Left lung (tissue), 10 donors: ENCODE data around the gene CKB. TPM values are rescaled to one million over a fixed set of nuclear protein-coding genes. Genes with fewer than 3 reads are reported as not detected.
A peak's percentile ranks its signal among the peaks of the same experiment; 100 is the strongest.

Source experiments
- ATAC-seq: fragments of 200-7000 bp; cut with Tn5 transposase; one replicate; pipeline ENCODE4 v1.9.1; 2020; ENCODE audit warnings: moderate library complexity
- DNase-seq, 4 donors: peaks; one replicate each; pipeline ENCODE4 v3.0.0-alpha.2; 2013 to 2020
- H3K27ac ChIP-seq, 2 donors: fragments of 200-600 bp; sonication (generic) in 1 of 2; one replicate each; pipeline versions ENCODE4 v1.5.0 to v1.8.0; 2020 to 2021
- H3K27me3 ChIP-seq, 2 donors: fragments of 200-600 bp; sonication (generic) in 1 of 2; one replicate each; pipeline versions ENCODE4 v1.5.0 to v1.8.0; 2020 to 2021
- H3K36me3 ChIP-seq, 2 donors: fragments of 200-600 bp; sonication (generic) in 1 of 2; one replicate each; pipeline versions ENCODE4 v1.5.0 to v1.8.0; 2020 to 2021
- H3K4me1 ChIP-seq, 2 donors: fragments of 200-600 bp; one replicate each; pipeline ENCODE4 v1.8.0; 2021
- H3K4me3 ChIP-seq, 2 donors: fragments of 200-600 bp; sonication (generic) in 1 of 2; one replicate each; pipeline versions ENCODE4 v1.5.0 to v1.8.0; 2020 to 2021; ENCODE audit warnings: mild to moderate bottlenecking in 1 of 2
- H3K9me3 ChIP-seq, 2 donors: fragments of 200-600 bp; sonication (generic) in 1 of 2; one replicate each; pipeline versions ENCODE4 v1.5.0 to v1.8.0; 2020 to 2021
- intact Hi-C, 2 donors: fragments of 100-400 bp; cut with DNase I; formaldehyde crosslinking; loops; one replicate each; pipeline versions ENCODE4 v1.11.2 to v1.14.2; 2022
- polyA plus RNA-seq, 6 donors: library from polyadenylated mRNA; unstranded; fragments of 120-200 nt; gene quantifications; one replicate each; pipeline ENCODE4 v1.2.1, GENCODE V29; 2013; ENCODE audit not compliant: insufficient read length in 6 of 6
- total RNA-seq, 2 donors: library from RNA; stranded (reverse); fragmentation: NEBNext Ultra II Directional; extraction: Animal tissue kit (Norgen Biotek cat#: 25700); gene quantifications; one replicate each; pipeline ENCODE4 v1.2.1, GENCODE V29; 2021
- TF ChIP-seq, protein P1 (sequence below), 2 donors: fragments of 200-600 bp; sonication (generic) in 1 of 2; IDR thresholded peaks; one replicate each; pipeline versions ENCODE4 v1.5.0 to v1.8.0; 2021; ENCODE audit warnings: antibody characterized with exemption in 2 of 2
- donor health status: DM: no; HTN: yes; CAD: no.
- donor health status: DM: no; HTN: no; CAD: no.

Gene CKB
- total and polyA plus RNA-seq, 8 donors, result 129 to 312 (median 210) TPM

DNA sequence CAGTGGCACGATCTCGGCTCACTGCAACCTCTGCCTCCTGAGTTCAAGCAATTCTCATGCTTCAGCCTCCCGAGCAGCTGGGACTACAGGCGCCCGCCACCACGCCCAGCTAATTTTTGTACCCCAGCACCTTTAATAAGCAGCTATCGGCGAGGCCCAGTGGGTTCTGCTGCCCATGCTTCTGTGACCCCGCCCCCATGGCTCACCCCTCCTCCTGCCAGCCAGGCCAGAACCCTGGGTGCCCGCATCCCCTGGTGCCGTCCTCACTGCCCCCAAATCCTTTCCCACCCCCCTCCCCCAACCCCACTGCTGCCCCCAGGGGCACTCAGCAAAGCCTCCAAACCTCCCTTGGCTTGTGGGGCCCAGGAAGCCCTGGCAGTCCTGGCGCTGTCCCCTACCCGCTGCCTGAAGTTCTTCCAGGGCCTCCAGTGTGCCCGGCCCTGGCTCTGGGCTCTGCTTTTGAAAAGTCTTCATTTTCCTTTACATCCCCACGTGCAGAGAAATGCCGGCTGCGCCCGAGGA is 25.4 kb upstream of the CKB start:
- TF ChIP-seq, protein P1, sequence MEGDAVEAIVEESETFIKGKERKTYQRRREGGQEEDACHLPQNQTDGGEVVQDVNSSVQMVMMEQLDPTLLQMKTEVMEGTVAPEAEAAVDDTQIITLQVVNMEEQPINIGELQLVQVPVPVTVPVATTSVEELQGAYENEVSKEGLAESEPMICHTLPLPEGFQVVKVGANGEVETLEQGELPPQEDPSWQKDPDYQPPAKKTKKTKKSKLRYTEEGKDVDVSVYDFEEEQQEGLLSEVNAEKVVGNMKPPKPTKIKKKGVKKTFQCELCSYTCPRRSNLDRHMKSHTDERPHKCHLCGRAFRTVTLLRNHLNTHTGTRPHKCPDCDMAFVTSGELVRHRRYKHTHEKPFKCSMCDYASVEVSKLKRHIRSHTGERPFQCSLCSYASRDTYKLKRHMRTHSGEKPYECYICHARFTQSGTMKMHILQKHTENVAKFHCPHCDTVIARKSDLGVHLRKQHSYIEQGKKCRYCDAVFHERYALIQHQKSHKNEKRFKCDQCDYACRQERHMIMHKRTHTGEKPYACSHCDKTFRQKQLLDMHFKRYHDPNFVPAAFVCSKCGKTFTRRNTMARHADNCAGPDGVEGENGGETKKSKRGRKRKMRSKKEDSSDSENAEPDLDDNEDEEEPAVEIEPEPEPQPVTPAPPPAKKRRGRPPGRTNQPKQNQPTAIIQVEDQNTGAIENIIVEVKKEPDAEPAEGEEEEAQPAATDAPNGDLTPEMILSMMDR (IDR thresholded peaks at IDR 0.05), result no peak
- intact Hi-C loops, result no loop called here
- Histone ChIP-seq H3K27ac (no peak overlapping the region), H3K27me3 (no peaks in the 10 kb centered on the region), H3K9me3 (no peaks in the 10 kb centered on the region), H3K36me3 (no peaks in the 10 kb centered on the region), H3K4me3 (no peak overlapping the region), H3K4me1 (peaks cover 19 to 26% of the 10 kb centered on the region in 2 donors)
- DNase-seq (peak in 1 of 4 donors; percentile 65), ATAC-seq (no peak)

DNA sequence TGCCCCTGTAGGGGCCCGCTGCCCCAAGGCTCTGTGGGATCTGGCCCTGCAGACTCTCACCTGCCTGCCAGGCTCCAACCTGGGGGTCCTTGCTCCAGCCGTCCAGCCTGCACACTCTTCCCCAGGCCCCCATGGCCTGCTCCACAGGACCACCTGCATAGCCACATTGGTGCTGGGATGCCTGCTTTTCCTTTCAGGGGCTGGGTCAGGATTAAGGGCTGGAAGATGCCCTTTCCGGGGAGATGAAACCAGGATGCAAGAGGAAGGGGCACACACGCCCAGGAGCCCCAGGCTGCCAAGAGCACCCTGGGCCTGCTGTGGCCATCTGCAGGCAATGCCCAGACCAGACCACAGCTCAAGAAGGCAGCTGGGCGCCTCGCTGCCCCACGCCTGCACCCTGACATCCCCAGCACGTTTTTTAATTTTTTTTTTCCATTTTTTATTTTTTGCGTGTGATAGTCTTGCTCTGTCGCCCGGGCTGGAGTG is 24.9 kb upstream of the CKB start:
- no peak overlapping the region for H3K4me3 ChIP-seq
- no peak overlapping the region for H3K27ac ChIP-seq
- H3K9me3 ChIP-seq, result no peaks in the 10 kb centered on the region
- no peaks in the 10 kb centered on the region for H3K36me3 ChIP-seq
- H3K27me3 ChIP-seq, result peaks cover 0 to 4% of the 10 kb centered on the region in 2 donors
- no peak for ATAC-seq
- TF ChIP-seq, protein P1 (IDR thresholded peaks at IDR 0.05), result no peak
- intact Hi-C loops, result no loop called here
- peaks cover 19 to 26% of the 10 kb centered on the region in 2 donors for H3K4me1 ChIP-seq
- DNase-seq, result peak in 1 of 4 donors; percentile 35

DNA sequence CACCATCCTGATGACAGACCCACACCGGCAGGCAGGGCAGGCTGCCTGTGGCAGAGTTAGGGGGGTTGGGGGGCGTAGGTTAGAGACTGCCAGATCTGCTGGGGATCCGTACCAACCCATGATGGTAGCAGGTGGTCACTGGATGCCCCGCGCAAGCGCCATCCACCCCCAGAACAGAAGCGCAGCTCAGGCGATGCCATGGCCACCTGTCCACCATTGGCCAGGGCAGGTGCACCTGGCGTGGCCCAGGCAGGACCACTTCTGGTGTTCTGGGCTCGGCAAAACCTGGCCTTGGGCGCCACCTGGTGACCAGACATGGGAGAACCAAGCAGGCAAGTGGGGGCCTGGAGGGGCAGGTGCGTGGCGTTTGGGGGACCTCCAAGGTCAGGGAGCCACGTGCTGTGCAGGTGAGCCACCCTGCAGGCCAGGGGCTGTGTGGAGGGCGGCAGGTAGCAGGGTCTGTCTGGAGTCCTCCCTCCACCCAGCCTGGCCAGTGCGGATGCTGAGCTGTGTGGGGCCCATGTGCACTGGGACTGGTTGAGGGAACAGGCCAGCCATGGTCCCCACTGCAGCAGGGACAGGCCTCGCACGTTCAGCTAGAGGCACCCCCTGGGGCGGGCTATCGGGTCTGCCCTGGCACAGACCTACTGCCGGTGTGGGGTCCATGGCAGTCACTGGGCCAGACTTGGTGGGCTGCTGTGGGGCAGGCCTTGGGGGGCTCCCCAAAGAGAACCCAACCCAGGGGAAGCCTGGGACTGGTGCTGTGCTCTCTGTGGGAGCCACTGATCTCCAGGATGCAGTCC is 24.2 kb upstream of the CKB start:
- intact Hi-C loops, result no loop called here
- Histone ChIP-seq H3K27ac (no peak overlapping the region), H3K4me1 (peaks cover 18 to 26% of the 10 kb centered on the region in 2 donors), H3K27me3 (peaks cover 0 to 10% of the 10 kb centered on the region in 2 donors), H3K9me3 (no peaks in the 10 kb centered on the region), H3K4me3 (no peak overlapping the region), H3K36me3 (no peaks in the 10 kb centered on the region)
- ATAC-seq (peak; percentile 63), DNase-seq (peak in 3 of 4 donors; percentile 68 to 92 (median 74))
- TF ChIP-seq, protein P1 (IDR thresholded peaks at IDR 0.05), result peak; percentile 86 to 88

DNA sequence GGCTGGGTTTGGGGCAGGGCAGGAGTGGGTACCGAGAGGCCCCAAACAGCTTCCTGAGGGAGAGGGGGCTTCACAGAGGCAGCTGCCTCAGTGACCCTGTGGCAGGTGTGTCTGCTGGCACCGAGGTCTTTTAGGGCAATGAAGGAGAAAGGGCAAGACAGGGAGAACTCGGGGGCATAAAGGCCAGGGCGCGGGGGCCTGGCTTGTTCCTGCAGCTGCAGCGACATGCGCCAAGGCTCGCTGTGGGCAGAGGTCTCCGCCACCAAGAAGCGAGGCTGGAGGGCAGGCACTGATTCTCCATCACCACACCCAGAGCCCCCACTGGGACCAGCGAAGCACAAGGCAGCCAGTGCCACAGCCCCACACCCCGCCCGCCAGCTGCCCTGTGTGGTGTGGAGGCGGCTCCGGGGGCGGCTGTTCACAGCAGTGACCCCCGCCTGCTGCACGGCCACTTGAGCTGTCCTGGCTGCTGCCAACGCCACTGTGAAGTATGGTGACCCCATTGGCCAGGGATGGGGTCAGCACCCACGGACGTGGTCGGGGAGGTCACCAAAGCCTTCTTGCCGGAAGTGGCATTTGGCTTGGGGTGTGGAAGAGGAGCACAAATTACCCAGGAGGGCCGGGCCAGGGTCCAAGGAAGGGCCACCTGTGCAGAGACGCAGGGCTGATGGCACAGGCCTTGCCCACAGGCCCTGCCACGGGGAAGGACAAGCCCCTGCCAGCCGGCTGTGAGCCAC is 23.5 kb upstream of the CKB start:
- Histone ChIP-seq H3K4me3 (no peak overlapping the region), H3K9me3 (no peaks in the 10 kb centered on the region), H3K27ac (no peak overlapping the region), H3K4me1 (peaks cover 17 to 26% of the 10 kb centered on the region in 2 donors), H3K27me3 (peaks cover 0 to 18% of the 10 kb centered on the region in 2 donors), H3K36me3 (no peaks in the 10 kb centered on the region)
- TF ChIP-seq, protein P1 (IDR thresholded peaks at IDR 0.05), result no peak
- peak in 1 of 4 donors; percentile 72 for DNase-seq
- no peak for ATAC-seq
- intact Hi-C loops, result no loop called here
